ENCODE data around the gene SCAF1.

The SCAF1 gene

DNA sequence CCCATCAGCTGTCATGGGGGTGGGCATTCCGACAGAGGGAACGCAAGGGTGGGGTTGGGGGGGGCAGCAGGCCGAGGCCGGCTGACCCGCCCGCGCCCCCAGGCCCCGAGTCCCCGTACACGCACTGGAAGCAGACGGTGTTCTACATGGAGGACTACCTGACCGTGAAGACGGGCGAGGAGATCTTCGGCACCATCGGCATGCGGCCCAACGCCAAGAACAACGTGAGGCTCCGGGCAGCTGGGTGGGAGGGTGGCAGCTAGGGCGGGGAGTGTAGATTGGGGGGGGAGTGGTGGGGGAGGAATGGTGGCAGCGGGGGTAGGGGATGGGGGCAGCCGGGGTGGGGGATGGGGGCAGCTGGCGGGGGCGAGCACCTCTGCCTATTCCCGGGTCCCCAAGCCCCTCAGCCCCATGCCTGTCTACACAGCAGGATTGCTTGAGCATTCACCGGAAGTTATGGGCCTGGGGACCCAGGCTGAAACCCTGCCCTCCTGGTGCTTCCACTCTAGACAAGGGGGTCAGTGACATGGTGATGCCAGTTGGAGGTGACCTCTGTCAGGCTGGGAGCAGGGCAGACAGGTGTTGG lies 44.6 kb downstream of the SCAF1 start:
- no peak for DNase-seq

DNA sequence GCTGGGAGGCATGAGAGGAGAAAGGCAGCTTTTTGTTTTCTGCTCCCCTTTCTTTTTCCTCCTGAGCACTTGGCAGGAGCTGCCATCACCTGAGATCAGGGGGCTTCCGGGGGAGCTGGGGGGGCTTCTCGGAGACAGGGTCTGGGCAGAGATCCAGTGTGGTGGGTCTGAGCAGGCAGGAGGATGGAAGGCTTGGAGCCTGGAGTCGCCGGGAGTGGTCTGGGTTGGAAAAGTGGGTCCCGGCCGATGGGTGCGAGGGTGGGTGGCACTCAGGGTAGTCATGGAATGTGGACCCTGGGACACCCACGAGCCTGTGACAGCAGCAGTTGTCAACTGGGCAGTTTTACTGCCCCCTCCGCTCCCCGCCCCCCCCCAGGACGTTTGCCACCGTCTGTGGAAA lies 45.1 kb downstream of the SCAF1 start:
- no peak for DNase-seq

GRCh38 chr19:49687566-49688316 lies 45.7 kb downstream of the SCAF1 start:
- DNase-seq = no peak

- no peak for DNase-seq
These were observed 46.6 kb downstream of the SCAF1 start for GRCh38 chr19:49688531-49689132.

GRCh38 chr19:49689133-49690078 lies 47.4 kb downstream of the SCAF1 start, which contains the start of gene ADM5:
Gene ADM5 (plus strand): TSS chr19:49689594. CDS start chr19:49689838, 244 bp downstream.
- peak; percentile 51 for DNase-seq

DNA sequence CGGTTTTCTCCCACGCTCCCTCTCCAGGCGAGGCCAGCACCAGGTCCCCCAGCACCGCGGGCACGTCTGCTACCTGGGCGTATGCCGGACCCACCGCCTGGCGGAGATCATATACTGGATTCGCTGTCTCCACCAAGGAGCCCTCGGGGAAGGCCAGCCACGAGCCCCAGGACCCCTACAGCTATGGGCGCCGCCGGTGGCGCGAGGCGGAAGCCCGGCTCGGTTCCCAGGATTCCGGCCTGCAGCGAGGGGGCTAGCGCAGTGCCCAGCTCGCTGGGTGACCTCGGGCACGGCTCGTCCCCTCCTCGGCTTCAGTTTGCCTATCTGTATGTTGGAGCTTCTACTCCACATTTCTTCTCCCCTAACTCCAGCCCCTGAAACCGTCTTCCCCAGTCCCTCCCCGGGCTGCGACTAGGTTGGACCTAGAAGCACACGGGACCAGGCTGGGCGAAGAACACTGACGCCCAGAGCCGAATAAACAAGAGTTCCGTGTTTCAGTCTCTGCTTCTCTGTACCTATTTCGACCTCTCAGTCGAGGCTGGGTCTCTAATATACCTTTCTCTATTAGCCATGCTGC lies 48.2 kb downstream of the SCAF1 start:
- no peak for DNase-seq

GRCh38 chr19:49690656-49691242 lies 48.7 kb downstream of the SCAF1 start, which contains the start of gene CPT1C:
Gene CPT1C (plus strand): TSS chr19:49691116. CDS start chr19:49692253, 1,137 bp downstream.
- peak; percentile 91 for DNase-seq

GRCh38 chr19:49691243-49692146 lies 49.5 kb downstream of the SCAF1 start:
- DNase-seq = peak; percentile 72

- no peak for DNase-seq
These were observed 50.1 kb downstream of the SCAF1 start for GRCh38 chr19:49692147-49692506.

GRCh38 chr19:49696115-49696514 lies 54.1 kb downstream of the SCAF1 start:
- DNase-seq = no peak

DNA sequence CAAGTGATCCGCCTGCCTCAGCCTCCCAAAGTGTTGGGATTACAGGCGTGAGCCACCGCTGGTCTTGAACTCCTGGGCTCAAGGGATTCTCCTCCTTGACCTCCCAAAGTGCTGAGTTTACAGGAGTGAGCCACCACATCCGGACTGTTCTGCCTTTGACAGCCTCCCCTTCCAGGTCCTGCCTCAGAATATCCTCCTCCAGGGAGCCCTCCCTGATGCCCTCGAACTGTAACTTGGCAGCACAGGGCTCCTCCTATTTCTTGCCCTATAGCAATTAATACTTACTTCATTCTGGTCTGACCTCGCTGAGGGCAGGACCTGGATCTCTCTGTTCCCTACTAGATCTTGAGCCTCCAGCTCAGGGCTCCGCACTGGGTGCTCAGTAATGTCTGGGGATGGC lies 54.9 kb downstream of the SCAF1 start:
- DNase-seq = no peak

DNA sequence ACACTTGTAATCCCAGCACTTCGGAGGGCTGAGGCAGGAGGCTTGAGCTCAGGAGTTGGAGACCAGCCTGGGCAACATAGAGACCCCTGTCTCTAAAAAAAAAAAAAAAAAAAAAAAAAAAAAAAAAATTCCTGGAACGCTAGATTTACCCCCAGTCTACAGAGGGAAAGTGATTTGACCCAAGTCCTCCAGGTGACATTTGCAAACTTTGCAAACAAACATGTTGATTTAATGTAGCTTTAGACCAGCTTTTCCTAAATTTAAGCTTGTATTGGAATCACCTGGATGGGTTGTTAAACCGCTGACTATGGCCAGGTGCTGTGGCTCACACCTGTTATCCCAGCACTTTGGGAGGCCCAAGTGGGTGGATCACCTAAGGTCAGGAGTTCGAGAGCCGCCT lies 57.4 kb downstream of the SCAF1 start:
- DNase-seq = no peak

GRCh38 chr19:49700563-49700962 lies 58.6 kb downstream of the SCAF1 start:
- no peak for DNase-seq

DNA sequence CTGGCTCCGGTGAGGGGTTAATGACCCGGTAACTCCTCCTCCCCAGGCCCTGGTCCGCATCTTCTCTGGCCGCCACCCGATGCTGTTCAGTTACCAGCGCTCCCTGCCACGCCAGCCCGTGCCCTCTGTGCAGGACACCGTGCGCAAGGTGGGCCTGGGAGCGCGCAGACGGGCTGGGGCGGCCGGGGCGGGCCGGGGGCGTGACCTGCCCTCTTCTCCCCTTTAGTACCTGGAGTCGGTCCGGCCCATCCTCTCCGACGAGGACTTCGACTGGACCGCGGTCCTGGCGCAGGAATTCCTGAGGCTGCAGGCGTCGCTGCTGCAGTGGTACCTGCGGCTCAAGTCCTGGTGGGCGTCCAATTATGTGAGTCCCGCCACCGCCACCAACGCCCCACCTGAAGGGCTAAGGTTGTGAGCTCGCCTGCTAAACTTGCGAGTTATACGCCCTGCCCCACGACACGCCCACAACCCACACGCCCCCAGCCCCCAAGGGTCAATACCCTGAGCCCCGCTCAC lies 59.3 kb downstream of the SCAF1 start:
- DNase-seq = no peak

DNA sequence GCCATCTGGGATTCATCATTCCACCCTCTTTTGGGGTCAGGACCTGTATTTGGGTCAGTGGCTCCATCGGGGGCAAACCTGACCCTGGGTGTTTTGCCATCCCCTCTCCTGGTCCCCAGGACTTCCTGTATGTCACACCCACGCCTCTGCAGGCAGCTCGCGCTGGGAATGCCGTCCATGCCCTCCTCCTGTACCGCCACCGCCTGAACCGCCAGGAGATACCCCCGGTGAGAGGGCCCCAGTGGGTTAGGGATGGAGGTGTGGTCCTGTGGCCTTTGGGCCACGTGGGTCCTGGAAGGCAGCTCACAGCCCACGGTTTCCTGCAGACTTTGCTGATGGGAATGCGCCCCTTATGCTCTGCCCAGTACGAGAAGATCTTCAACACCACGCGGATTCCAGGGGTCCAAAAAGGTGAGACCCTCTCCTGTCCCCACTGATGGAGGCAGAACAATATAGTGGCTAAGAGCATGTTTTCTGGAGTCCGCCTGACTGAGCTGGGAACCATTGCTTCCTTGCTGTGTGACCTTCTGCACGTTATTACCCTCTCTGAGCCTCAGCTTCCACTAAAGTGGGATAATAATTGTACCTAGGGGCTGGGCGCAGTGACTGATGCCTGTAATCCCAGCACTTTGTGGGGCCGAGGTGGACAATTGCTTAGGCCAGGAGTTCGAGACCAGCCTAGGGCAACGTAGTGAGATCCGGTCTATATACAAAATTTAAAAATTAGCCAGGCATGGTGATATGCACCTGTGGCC lies 63.1 kb downstream of the SCAF1 start:
- no peak for DNase-seq

DNA sequence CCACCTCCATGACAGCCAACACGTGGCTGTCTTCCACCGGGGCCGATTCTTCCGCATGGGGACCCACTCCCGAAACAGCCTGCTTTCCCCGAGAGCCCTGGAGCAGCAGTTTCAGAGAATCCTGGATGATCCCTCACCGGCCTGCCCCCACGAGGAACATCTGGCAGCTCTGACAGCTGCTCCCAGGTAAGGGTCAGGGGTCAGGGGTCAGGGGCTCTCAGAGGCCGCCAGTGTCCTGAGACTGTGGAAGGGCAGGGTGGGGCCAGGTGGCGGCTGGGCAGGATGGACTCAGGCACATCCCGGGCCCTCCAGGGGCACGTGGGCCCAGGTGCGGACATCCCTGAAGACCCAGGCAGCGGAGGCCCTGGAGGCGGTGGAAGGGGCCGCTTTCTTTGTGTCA lies 63.9 kb downstream of the SCAF1 start:
- no peak for DNase-seq
